ENCODE results near the gene HRH4.

GRCh38 chr18:24456549-24456948, 3.9 kb upstream of the HRH4 start:
- TF ChIP-seq POLR2A (IDR thresholded peaks at IDR 0.05; ENCODE audit: insufficient read depth in 1 of 2, low read depth in 2 of 2, low read length in 2 of 2) = no peak
- no peak for TF ChIP-seq RXRA (CRISPR knock-in tag; IDR thresholded peaks at IDR 0.05)
- TF ChIP-seq E2F5 (CRISPR knock-in tag; conservative IDR thresholded peaks at IDR 0.05) = no peak
- TF ChIP-seq TP53 (CRISPR knock-in tag; conservative IDR thresholded peaks at IDR 0.05) = no peak
- TF ChIP-seq, protein P1, sequence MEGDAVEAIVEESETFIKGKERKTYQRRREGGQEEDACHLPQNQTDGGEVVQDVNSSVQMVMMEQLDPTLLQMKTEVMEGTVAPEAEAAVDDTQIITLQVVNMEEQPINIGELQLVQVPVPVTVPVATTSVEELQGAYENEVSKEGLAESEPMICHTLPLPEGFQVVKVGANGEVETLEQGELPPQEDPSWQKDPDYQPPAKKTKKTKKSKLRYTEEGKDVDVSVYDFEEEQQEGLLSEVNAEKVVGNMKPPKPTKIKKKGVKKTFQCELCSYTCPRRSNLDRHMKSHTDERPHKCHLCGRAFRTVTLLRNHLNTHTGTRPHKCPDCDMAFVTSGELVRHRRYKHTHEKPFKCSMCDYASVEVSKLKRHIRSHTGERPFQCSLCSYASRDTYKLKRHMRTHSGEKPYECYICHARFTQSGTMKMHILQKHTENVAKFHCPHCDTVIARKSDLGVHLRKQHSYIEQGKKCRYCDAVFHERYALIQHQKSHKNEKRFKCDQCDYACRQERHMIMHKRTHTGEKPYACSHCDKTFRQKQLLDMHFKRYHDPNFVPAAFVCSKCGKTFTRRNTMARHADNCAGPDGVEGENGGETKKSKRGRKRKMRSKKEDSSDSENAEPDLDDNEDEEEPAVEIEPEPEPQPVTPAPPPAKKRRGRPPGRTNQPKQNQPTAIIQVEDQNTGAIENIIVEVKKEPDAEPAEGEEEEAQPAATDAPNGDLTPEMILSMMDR (CRISPR knock-in tag; IDR thresholded peaks at IDR 0.05) = no peak
- no peak for TF ChIP-seq KAT2B (IDR thresholded peaks at IDR 0.05; ENCODE audit: borderline replicate concordance, low read depth, low read length)
- TF ChIP-seq MIER2 (CRISPR knock-in tag; IDR thresholded peaks at IDR 0.05) = no peak
- no peak for TF ChIP-seq NFRKB (IDR thresholded peaks at IDR 0.05)
- TF ChIP-seq MEIS1 (CRISPR knock-in tag; IDR thresholded peaks at IDR 0.05; ENCODE audit: borderline replicate concordance) = no peak
